ENCODE data around the gene DMD.

The DMD gene

DNA sequence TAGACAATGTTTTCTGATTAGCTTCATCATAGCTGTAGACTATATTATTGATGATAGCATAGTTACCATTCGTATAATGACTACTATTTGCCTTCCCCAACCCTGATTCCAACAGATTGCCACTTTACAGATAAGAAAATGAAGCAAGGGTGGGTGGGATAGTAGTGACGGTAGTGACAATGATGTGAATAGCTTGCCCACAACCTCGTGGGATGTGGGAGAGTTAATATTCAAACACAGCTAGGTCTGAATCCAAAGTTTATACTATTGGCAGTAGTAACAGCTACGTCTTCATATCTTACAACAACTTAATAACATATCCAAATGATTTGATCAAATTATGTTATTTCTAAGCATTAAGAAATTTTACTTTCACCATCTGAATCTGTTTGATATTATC lies 1372.7 kb downstream of the DMD start:
- TF ChIP-seq, protein P1, sequence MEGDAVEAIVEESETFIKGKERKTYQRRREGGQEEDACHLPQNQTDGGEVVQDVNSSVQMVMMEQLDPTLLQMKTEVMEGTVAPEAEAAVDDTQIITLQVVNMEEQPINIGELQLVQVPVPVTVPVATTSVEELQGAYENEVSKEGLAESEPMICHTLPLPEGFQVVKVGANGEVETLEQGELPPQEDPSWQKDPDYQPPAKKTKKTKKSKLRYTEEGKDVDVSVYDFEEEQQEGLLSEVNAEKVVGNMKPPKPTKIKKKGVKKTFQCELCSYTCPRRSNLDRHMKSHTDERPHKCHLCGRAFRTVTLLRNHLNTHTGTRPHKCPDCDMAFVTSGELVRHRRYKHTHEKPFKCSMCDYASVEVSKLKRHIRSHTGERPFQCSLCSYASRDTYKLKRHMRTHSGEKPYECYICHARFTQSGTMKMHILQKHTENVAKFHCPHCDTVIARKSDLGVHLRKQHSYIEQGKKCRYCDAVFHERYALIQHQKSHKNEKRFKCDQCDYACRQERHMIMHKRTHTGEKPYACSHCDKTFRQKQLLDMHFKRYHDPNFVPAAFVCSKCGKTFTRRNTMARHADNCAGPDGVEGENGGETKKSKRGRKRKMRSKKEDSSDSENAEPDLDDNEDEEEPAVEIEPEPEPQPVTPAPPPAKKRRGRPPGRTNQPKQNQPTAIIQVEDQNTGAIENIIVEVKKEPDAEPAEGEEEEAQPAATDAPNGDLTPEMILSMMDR (IDR thresholded peaks at IDR 0.05; ENCODE audit: borderline replicate concordance, control extremely low read depth, extremely low read depth, insufficient read depth, missing control alignments) = no peak
- DNase-seq (ENCODE audit: low spot score) = no peak
- in situ Hi-C loops (cut with MboI; ENCODE audit: low sequenced_read_pairs, unreplicated experiment) = no loop called here

- TF ChIP-seq, protein P1 (IDR thresholded peaks at IDR 0.05; ENCODE audit: borderline replicate concordance, control extremely low read depth, extremely low read depth, insufficient read depth, missing control alignments) = no peak
- in situ Hi-C loops (cut with MboI; ENCODE audit: low sequenced_read_pairs, unreplicated experiment) = no loop called here
- no peak for DNase-seq (ENCODE audit: low spot score)
Observed at GRCh38 chrX:31837445-31838049, 1373.8 kb downstream of the DMD start.

DNA sequence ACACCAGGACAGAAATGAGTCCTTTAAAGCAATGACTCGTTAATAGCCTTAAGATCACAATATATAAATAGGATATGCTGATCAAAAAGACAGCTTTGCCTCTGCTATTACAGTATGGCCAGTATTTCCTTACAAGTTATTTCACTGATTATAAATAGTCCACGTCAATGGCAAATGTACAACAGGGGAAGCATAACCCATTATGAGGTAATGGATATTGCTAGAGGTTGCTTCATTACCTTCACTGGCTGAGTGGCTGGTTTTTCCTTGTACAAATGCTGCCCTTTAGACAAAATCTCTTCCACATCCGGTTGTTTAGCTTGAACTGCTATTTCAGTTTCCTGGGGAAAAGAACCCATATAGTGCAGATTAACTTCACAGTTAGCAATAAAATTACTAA lies 1374.9 kb downstream of the DMD start:
- DNase-seq (ENCODE audit: low spot score) = no peak
- TF ChIP-seq, protein P1 (IDR thresholded peaks at IDR 0.05; ENCODE audit: borderline replicate concordance, control extremely low read depth, extremely low read depth, insufficient read depth, missing control alignments) = no peak
- in situ Hi-C loops (cut with MboI; ENCODE audit: low sequenced_read_pairs, unreplicated experiment) = no loop called here

DNA sequence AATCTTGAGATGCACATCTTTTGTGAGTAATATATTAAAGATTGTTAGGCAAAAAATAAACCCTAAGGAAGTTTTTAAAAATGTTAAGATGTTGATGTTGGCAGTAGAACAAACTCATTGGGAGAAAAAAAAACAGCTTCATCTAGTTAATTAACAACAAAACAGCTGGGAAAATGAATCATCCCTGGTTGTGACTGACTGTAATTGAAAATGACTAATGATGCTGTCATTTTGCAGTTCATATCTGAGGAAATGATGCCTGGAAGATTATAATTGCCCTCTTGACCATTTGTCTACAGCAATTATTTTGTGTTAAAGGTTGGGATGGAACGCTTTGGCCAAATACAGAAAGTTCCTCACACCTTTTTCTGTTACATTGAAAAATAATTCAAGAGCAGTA lies 1379.1 kb downstream of the DMD start:
- TF ChIP-seq, protein P1 (IDR thresholded peaks at IDR 0.05; ENCODE audit: borderline replicate concordance, control extremely low read depth, extremely low read depth, insufficient read depth, missing control alignments) = no peak
- no peak for DNase-seq (ENCODE audit: low spot score)
- in situ Hi-C loops (cut with MboI; ENCODE audit: low sequenced_read_pairs, unreplicated experiment) = no loop called here

GRCh38 chrX:31820430-31821210 lies 1390.7 kb downstream of the DMD start:
- no peak for DNase-seq (ENCODE audit: low spot score)
- TF ChIP-seq, protein P1 (IDR thresholded peaks at IDR 0.05; ENCODE audit: borderline replicate concordance, control extremely low read depth, extremely low read depth, insufficient read depth, missing control alignments) = no peak
- in situ Hi-C loops (cut with MboI; ENCODE audit: low sequenced_read_pairs, unreplicated experiment) = no loop called here

DNA sequence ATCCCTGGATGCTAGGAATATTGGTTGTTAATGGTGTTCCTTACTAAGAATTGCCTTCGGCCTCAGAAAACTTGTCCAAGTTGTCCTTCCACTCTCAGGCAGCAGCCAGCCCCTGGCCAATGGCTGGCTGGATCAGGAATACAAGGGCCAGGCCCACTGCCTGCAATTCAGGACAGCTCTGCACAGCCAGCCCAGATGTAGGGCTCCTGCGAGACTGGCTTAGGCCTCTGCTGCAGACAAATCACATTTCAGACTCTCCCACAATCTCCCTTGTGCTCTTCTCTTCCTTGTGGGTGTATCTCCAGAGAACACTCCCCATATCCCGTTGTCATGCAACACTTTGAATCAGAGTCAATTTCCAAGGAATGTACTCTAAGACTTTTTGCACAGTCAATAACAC lies 1391.9 kb downstream of the DMD start:
- in situ Hi-C loops (cut with MboI; ENCODE audit: low sequenced_read_pairs, unreplicated experiment) = no loop called here
- TF ChIP-seq, protein P1 (IDR thresholded peaks at IDR 0.05; ENCODE audit: borderline replicate concordance, control extremely low read depth, extremely low read depth, insufficient read depth, missing control alignments) = no peak
- no peak for DNase-seq (ENCODE audit: low spot score)

All from GM13976 (cell line).